Neural crest cell (in vitro differentiated cells): ENCODE results near the gene TEKTIP1. TPM values are rescaled to one million over a fixed set of nuclear protein-coding genes. Genes with fewer than 3 reads are reported as not detected.
A peak's percentile ranks its signal among the peaks of the same experiment; 100 is the strongest.

Experiments
- DNase-seq: peaks from one replicate; pipeline ENCODE4 v3.0.0; 2021; ENCODE audit warnings: low read depth, mixed read lengths, low spot score
- H3K27ac Mint-ChIP-seq: one replicate; pipeline ENCODE4 v1.8.0; 2021; ENCODE audit warnings: mild to moderate bottlenecking, mixed read lengths; ENCODE audit not compliant: unreplicated experiment
- H3K27me3 Mint-ChIP-seq: 2 replicates; pipeline ENCODE4 v1.8.0; 2021; ENCODE audit warnings: low read depth, mild to moderate bottlenecking, mixed read lengths
- H3K36me3 Mint-ChIP-seq: 2 replicates; pipeline ENCODE4 v1.8.0; 2021; ENCODE audit warnings: low read depth, mild to moderate bottlenecking, mixed read lengths
- H3K4me1 Mint-ChIP-seq: 2 replicates; pipeline ENCODE4 v1.8.0; 2021; ENCODE audit warnings: mixed read lengths
- H3K4me3 Mint-ChIP-seq: one replicate; pipeline ENCODE4 v1.8.0; 2021; ENCODE audit warnings: mild to moderate bottlenecking, mixed read lengths
- H3K9me3 Mint-ChIP-seq: 2 replicates; pipeline ENCODE4 v1.8.0; 2021; ENCODE audit warnings: mixed read lengths
- total RNA-seq: library from RNA; stranded (reverse); gene quantifications from 2 replicates; pipeline ENCODE4 v1.2.1, GENCODE V29; 2021
- TF ChIP-seq, protein P1 (sequence below): fragments of 200-600 bp; sonication (generic); conservative IDR thresholded peaks from 2 replicates; pipeline ENCODE4 v1.5.0; 2021; ENCODE audit warnings: antibody characterized with exemption, mild to moderate bottlenecking

Gene TEKTIP1
- total RNA-seq, 1 donor from 2014 or later = 2.0 TPM

DNA sequence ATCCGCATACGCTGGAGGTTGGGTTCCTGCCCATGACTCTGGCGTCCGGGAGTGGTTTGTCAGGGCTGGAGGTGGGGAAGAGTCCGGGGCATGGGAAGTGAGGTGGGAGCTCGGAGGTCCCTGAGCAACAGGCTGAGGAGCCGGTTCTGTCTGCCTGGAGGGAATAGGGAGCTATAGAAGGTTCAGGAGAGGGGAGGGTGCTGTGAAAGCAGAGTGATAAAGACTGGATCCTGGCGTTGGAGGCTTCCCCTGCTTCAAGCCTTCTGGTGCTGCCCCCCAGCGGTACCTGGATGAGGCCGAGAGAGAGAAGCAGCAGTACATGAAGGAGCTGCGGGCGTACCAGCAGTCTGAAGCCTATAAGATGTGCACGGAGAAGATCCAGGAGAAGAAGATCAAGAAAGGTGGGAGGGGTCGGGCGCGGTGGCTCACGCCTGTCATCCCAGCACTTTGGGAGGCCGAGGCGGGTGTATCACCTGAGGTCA, 36.3 kb downstream of the TEKTIP1 start:
- DNase-seq = no peak
- Mint-ChIP-seq H3K4me3 (peak overlapping the region; percentile 89), H3K27ac (no peak overlapping the region), H3K4me1 (peaks cover 36% of the 10 kb centered on the region), H3K36me3 (peaks cover 10% of the 10 kb centered on the region), H3K27me3 (peaks cover 31% of the 10 kb centered on the region), H3K9me3 (no peaks in the 10 kb centered on the region)
- TF ChIP-seq, protein P1, sequence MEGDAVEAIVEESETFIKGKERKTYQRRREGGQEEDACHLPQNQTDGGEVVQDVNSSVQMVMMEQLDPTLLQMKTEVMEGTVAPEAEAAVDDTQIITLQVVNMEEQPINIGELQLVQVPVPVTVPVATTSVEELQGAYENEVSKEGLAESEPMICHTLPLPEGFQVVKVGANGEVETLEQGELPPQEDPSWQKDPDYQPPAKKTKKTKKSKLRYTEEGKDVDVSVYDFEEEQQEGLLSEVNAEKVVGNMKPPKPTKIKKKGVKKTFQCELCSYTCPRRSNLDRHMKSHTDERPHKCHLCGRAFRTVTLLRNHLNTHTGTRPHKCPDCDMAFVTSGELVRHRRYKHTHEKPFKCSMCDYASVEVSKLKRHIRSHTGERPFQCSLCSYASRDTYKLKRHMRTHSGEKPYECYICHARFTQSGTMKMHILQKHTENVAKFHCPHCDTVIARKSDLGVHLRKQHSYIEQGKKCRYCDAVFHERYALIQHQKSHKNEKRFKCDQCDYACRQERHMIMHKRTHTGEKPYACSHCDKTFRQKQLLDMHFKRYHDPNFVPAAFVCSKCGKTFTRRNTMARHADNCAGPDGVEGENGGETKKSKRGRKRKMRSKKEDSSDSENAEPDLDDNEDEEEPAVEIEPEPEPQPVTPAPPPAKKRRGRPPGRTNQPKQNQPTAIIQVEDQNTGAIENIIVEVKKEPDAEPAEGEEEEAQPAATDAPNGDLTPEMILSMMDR = peak; percentile 49

DNA sequence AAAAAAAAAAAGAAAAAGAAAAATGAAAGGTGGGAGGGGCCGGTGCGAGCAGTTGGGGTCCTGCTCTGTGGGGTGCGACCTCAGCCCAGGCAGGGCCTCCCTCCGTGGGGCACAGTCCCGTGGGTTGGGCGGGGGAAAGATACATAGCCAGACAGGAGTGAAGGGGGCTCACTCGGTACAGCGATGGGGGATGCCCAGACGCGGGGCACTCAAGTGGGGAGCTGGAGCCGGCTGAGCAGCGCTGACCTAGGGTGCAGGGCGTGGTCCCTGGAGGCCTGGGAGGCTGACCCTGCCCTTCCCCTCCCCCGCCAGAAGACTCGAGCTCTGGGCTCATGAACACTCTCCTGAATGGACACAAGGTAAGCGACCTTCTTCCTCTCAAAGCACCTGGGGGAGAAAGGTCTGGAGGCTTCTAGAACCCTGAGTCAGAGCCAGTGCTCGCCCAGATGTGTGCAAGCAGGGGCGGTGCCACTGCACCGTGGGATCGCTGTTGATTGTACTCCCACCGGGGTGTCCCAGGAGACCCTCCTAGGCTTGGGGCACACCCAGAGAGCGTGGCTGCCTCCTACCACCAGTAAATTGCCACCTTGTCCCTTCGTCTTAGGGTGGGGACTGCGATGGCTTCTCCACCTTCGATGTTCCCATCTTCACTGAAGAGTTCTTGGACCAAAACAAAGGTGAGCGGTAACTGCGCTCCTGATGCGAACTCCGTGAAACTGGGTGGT, 37.1 kb downstream of the TEKTIP1 start:
- Mint-ChIP-seq H3K27ac (no peak overlapping the region), H3K4me1 (peaks cover 29% of the 10 kb centered on the region), H3K36me3 (peaks cover 10% of the 10 kb centered on the region), H3K9me3 (no peaks in the 10 kb centered on the region), H3K27me3 (peaks cover 36% of the 10 kb centered on the region), H3K4me3 (peak overlapping the region; percentile 89)
- TF ChIP-seq, protein P1 = no peak
- DNase-seq = no peak

DNA sequence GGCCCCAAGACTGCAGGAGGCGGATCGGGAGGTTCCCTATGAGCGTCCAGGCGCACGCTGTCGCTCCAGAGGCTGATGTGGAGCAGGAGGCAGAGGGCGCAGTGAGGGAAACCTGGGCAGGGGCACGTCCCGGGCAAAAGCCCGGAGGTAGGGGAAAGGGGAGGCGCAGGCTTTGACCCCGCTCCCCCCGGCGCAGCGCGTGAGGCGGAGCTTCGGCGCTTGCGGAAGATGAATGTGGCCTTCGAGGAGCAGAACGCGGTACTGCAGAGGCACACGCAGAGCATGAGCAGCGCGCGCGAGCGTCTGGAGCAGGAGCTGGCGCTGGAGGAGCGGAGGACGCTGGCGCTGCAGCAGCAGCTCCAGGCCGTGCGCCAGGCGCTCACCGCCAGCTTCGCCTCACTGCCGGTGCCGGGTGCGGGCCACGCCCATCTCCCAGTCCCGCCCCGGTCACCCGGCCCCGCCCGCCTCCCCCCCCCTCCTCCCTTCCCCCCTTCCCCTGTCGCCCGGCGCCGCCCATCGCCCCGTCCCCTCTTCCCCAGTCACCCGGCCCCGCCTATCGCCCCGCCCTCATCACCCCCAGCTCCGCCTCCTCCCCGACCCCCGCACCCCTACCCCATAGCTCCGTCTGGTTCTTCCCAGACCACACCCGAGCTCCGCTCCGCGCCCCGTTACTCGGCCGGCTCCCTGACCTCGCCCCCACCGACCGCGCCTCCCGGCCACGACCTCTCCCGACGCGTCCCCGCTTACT, 37.9 kb downstream of the TEKTIP1 start:
- Mint-ChIP-seq H3K4me3 (peak overlapping the region; percentile 77), H3K4me1 (peaks cover 23% of the 10 kb centered on the region), H3K27ac (no peak overlapping the region), H3K27me3 (peaks cover 36% of the 10 kb centered on the region), H3K9me3 (no peaks in the 10 kb centered on the region), H3K36me3 (peaks cover 10% of the 10 kb centered on the region)
- peak; percentile 40 for DNase-seq
- TF ChIP-seq, protein P1 = no peak

DNA sequence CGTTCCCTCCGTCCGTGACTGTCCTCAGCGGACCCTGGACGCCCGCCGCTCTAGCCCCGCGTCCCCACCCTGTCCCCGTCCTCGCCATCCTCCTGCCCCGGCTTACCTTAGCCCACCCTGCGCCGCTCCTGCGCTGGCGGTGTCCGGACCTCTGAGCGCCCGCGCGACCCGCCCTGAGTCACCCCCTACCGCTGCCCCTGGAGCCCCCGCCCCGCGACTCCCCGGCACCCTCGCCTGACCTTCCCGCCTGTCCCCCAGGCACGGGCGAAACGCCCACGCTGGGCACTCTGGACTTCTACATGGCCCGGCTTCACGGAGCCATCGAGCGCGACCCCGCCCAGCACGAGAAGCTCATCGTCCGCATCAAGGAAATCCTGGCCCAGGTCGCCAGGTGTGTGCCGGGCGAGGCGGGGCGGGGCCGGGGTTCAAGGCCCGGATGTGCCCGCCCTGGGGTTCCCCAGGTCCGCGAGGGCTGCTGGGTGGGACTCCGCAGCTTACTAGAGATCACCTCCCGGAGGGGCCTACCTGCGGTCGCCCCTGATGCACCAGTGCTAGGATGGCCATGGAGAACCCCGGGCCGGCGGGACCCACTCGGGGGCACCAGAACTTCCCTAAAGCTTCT, 38.9 kb downstream of the TEKTIP1 start:
- Mint-ChIP-seq H3K27ac (no peak overlapping the region), H3K27me3 (peaks cover 41% of the 10 kb centered on the region), H3K4me3 (no peak overlapping the region), H3K9me3 (no peaks in the 10 kb centered on the region), H3K4me1 (peaks cover 15% of the 10 kb centered on the region), H3K36me3 (peaks cover 10% of the 10 kb centered on the region)
- TF ChIP-seq, protein P1 = no peak
- DNase-seq = no peak

DNA sequence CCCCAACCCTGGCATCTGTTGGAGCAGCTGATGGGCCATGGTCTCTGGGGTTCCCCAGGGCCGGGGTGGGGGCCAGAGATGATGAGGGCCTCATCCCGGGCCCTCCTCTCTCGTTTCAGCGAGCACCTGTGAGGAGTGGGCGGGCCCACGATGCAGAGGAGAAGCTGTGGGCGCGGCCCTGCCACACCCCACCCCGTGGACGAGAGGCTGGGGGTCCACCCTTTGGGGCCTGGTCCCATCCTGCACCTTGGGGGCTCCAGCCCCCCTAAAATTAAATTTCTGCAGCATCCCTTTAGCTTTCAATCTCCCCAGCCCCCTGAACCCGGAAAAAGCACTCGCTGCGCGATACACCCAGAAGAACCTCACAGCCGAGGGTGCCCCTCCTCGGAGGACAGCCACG, 39.4 kb downstream of the TEKTIP1 start:
- Mint-ChIP-seq H3K4me3 (peak overlapping the region; percentile 41), H3K36me3 (peaks cover 10% of the 10 kb centered on the region), H3K4me1 (peaks cover 15% of the 10 kb centered on the region), H3K27ac (no peak overlapping the region), H3K27me3 (peaks cover 46% of the 10 kb centered on the region), H3K9me3 (no peaks in the 10 kb centered on the region)
- DNase-seq = no peak
- TF ChIP-seq, protein P1 = no peak
